Activated CD4-positive, alpha-beta memory T cell treated with anti-CD3 and anti-CD28 coated beads, Interleukin-2, amount 10 ng/mL, durations not matched to agents 7 days and 5 days (primary cell): ENCODE data around the gene LRRC3C. TPM values are rescaled to one million over a fixed set of nuclear protein-coding genes. Genes with fewer than 3 reads are reported as not detected.

Source experiments
- CTCF ChIA-PET: fragments of 350-600 bp; sonication (Branson Sonifier 250); formaldehyde crosslinking; loops from one replicate; lab custom pipeline; 2021; ENCODE audit warnings: antibody characterized with exemption, inconsistent platforms; lab: Charles Lee
- POLR2A ChIA-PET: fragments of 350-600 bp; sonication (Branson Sonifier 250); formaldehyde crosslinking; loops from one replicate; lab custom pipeline; 2021; ENCODE audit warnings: antibody characterized with exemption; lab: Charles Lee
- DNase-seq: peaks from one replicate; pipeline ENCODE4 v3.0.0-alpha.2; 2020
- H3K27ac Mint-ChIP-seq: one replicate; pipeline ENCODE4 v1.8.0; 2021; ENCODE audit warnings: mild to moderate bottlenecking, mixed read lengths
- H3K27me3 Mint-ChIP-seq: one replicate; pipeline ENCODE4 v1.8.0; 2021; ENCODE audit warnings: mixed read lengths
- H3K36me3 Mint-ChIP-seq: one replicate; pipeline ENCODE4 v1.8.0; 2021; ENCODE audit warnings: low read depth, mixed read lengths
- H3K4me1 Mint-ChIP-seq: one replicate; pipeline ENCODE4 v1.8.0; 2021; ENCODE audit warnings: mixed read lengths
- H3K4me3 Mint-ChIP-seq: one replicate; pipeline ENCODE4 v1.8.0; 2021; ENCODE audit warnings: mild to moderate bottlenecking, mixed read lengths
- H3K9me3 Mint-ChIP-seq: one replicate; pipeline ENCODE4 v1.8.0; 2021; ENCODE audit warnings: mixed read lengths
- total RNA-seq, 2 experiments: library from RNA; stranded (reverse); gene quantifications; one replicate each; pipeline ENCODE4 v1.2.3, GENCODE V29; 2021

Gene LRRC3C
- total RNA-seq, 2 experiments from 2014 or later = not detected

DNA sequence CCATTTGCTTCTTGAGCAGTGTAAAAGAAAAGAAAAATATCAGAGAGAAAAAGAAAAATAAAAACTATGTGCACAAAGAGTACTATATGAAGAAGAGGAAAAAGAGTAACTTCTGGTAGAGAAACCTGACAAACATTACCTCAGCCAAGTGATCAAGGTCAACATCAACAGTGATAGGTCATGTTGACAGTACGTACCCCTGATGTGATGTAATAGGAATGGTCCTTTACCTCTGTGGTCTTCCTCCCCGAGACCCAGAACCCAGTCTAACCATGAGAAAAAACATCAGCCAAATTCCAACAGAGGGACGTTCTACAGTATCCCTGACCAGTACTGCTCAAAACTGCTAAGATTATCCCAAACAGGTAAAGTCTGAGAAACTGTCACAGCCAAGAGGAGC, 13.5 kb upstream of the LRRC3C start:
- Mint-ChIP-seq H3K9me3 (no peaks in the 10 kb centered on the region), H3K4me3 (no peak overlapping the region), H3K36me3 (peaks cover 69% of the 10 kb centered on the region), H3K27ac (no peak overlapping the region), H3K4me1 (peaks cover 27% of the 10 kb centered on the region), H3K27me3 (no peaks in the 10 kb centered on the region)
- POLR2A ChIA-PET = no interaction called here
- CTCF ChIA-PET = no interaction called here
- DNase-seq = no peak

GRCh38 chr17:39915559-39915958, 12.0 kb upstream of the LRRC3C start:
- H3K27ac Mint-ChIP-seq = no peak overlapping the region
- H3K27me3 Mint-ChIP-seq = no peaks in the 10 kb centered on the region
- H3K9me3 Mint-ChIP-seq = no peaks in the 10 kb centered on the region
- DNase-seq = no peak
- H3K4me3 Mint-ChIP-seq = no peak overlapping the region
- CTCF ChIA-PET = interaction anchor here (1.0 kb wide), 1 partner anchor 42 kb away, joined by 3 read pairs; no protein-coding TSS in a partner anchor
- peaks cover 69% of the 10 kb centered on the region for H3K36me3 Mint-ChIP-seq
- H3K4me1 Mint-ChIP-seq = peaks cover 39% of the 10 kb centered on the region
- POLR2A ChIA-PET = interaction anchor here (0.5 to 1.6 kb wide), 3 partner anchors 11 to 135 kb away, joined by 3 to 9 read pairs (median 4); no protein-coding TSS in a partner anchor

GRCh38 chr17:39916918-39917317, 10.6 kb upstream of the LRRC3C start:
- no peak overlapping the region for H3K4me3 Mint-ChIP-seq
- peaks cover 53% of the 10 kb centered on the region for H3K4me1 Mint-ChIP-seq
- H3K27me3 Mint-ChIP-seq = no peaks in the 10 kb centered on the region
- peaks cover 75% of the 10 kb centered on the region for H3K36me3 Mint-ChIP-seq
- DNase-seq = no peak
- no peaks in the 10 kb centered on the region for H3K9me3 Mint-ChIP-seq
- CTCF ChIA-PET = no interaction called here
- no peak overlapping the region for H3K27ac Mint-ChIP-seq
- POLR2A ChIA-PET = interaction anchor here (1.6 kb wide), 1 partner anchor 12 kb away, joined by 3 read pairs; no protein-coding TSS in a partner anchor

GRCh38 chr17:39919087-39919683, 8.3 kb upstream of the LRRC3C start:
- H3K4me1 Mint-ChIP-seq = peaks cover 73% of the 10 kb centered on the region

GRCh38 chr17:39920218-39921210, 7.0 kb upstream of the LRRC3C start:
- peak overlapping the region; percentile 83 for H3K27ac Mint-ChIP-seq
- no peaks in the 10 kb centered on the region for H3K9me3 Mint-ChIP-seq
- H3K4me1 Mint-ChIP-seq = peaks cover 85% of the 10 kb centered on the region
- H3K27me3 Mint-ChIP-seq = no peaks in the 10 kb centered on the region
- no peak overlapping the region for H3K4me3 Mint-ChIP-seq
- H3K36me3 Mint-ChIP-seq = peaks cover 83% of the 10 kb centered on the region
- ChIA-PET POLR2A (interaction anchor here (0.7 to 0.8 kb wide), 2 partner anchors 9 to 23 kb away, joined by 3 read pairs; no protein-coding TSS in a partner anchor), CTCF (interaction anchor here (0.9 kb wide), 1 partner anchor 301 kb away, joined by 3 read pairs; no protein-coding TSS in a partner anchor)
- DNase-seq = peak; percentile 44

More at GRCh38 chr17:39919087-39919683, 8.3 kb upstream of the LRRC3C start:
- peak overlapping the region; percentile 47 for H3K27ac Mint-ChIP-seq
- no peak overlapping the region for H3K4me3 Mint-ChIP-seq
- ChIA-PET POLR2A (interaction anchor here (1.3 kb wide), 1 partner anchor 7 kb away, joined by 4 read pairs; no protein-coding TSS in a partner anchor), CTCF (interaction anchor here (0.9 to 1.0 kb wide), 2 partner anchors 39 to 300 kb away, joined by 3 read pairs; no protein-coding TSS in a partner anchor)
- peaks cover 79% of the 10 kb centered on the region for H3K36me3 Mint-ChIP-seq
- H3K9me3 Mint-ChIP-seq = no peaks in the 10 kb centered on the region
- DNase-seq = no peak
- no peaks in the 10 kb centered on the region for H3K27me3 Mint-ChIP-seq

DNA sequence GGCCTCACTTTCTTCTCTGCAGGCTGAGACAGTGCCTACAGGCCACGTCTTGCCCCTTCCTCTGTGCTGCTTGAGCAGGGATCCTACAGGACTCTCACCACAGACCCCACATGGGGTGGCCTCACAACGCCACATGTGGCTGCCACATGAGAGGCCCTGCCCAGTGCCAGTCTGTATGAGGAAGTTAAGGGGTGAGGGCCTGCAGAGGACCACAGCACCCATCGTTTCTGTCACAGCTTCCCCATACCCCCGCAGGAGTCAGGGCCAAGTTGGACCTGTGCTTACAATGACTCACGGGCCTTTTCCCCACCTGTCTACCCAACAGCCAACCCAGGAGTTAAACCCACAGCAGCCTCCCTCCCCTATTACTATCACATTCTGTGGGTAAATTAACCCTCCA, 6.2 kb upstream of the LRRC3C start:
- peak overlapping the region; percentile 83 for H3K27ac Mint-ChIP-seq
- peaks cover 79% of the 10 kb centered on the region for H3K36me3 Mint-ChIP-seq
- ChIA-PET POLR2A (interaction anchor here (0.6 to 2.2 kb wide), 4 partner anchors 24 to 517 kb away, joined by 3 to 10 read pairs (median 4); partner anchors contain the start of gene PSMD3), CTCF (interaction anchor here (0.7 kb wide), 1 partner anchor 62 kb away, joined by 3 read pairs; no protein-coding TSS in a partner anchor)
- peaks cover 91% of the 10 kb centered on the region for H3K4me1 Mint-ChIP-seq
- DNase-seq = peak; percentile 21
- no peaks in the 10 kb centered on the region for H3K9me3 Mint-ChIP-seq
- no peaks in the 10 kb centered on the region for H3K27me3 Mint-ChIP-seq
- no peak overlapping the region for H3K4me3 Mint-ChIP-seq

GRCh38 chr17:39922006-39922405, 5.5 kb upstream of the LRRC3C start:
- H3K4me1 Mint-ChIP-seq = peaks cover 90% of the 10 kb centered on the region
- POLR2A ChIA-PET = interaction anchor here (0.6 to 2.2 kb wide), 4 partner anchors 26 to 516 kb away, joined by 3 to 10 read pairs (median 4); partner anchors contain the start of gene PSMD3
- peaks cover 75% of the 10 kb centered on the region for H3K36me3 Mint-ChIP-seq
- no peaks in the 10 kb centered on the region for H3K9me3 Mint-ChIP-seq
- H3K27ac Mint-ChIP-seq = peak overlapping the region; percentile 83
- H3K4me3 Mint-ChIP-seq = peak overlapping the region; percentile 22
- no peak for DNase-seq
- no peaks in the 10 kb centered on the region for H3K27me3 Mint-ChIP-seq
- CTCF ChIA-PET = interaction anchor here (0.7 kb wide), 1 partner anchor 61 kb away, joined by 3 read pairs; no protein-coding TSS in a partner anchor

DNA sequence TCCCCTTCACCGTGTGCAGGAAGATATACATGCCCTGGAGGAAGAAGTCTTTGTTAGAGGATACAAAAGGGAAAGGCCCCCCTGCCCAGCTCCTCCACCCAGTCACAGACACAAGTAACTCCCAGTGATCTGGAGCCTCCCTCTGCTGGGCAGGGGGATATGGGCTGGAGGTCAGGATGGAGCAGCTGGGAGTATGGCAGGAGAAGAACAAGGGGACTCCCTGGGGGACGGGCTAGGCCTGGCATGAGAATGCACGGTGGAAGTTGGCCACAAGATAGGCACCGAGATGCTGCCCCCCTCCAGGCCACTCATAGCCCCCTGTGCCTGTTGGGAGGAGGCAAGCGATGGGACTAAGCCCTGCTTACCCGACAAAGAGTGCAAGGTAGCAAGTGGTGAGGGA, 4.3 kb upstream of the LRRC3C start:
- peaks cover 86% of the 10 kb centered on the region for H3K4me1 Mint-ChIP-seq
- CTCF ChIA-PET = interaction anchor here (0.9 kb wide), 1 partner anchor 251 kb away, joined by 5 read pairs; no protein-coding TSS in a partner anchor

GRCh38 chr17:39923836-39924690, 3.5 kb upstream of the LRRC3C start:
- DNase-seq = no peak
- Mint-ChIP-seq H3K27ac (peak overlapping the region; percentile 69), H3K36me3 (peaks cover 57% of the 10 kb centered on the region), H3K4me1 (peaks cover 85% of the 10 kb centered on the region), H3K9me3 (no peaks in the 10 kb centered on the region), H3K27me3 (no peaks in the 10 kb centered on the region), H3K4me3 (peak overlapping the region; percentile 83)
- CTCF ChIA-PET = no interaction called here
- POLR2A ChIA-PET = interaction anchor here (2.2 to 3.5 kb wide), 2 partner anchors 56 to 57 kb away, joined by 10 to 26 read pairs; partner anchors contain the start of gene PSMD3

More for the DNA sequence above, 4.3 kb upstream of the LRRC3C start:
- H3K36me3 Mint-ChIP-seq = peaks cover 63% of the 10 kb centered on the region
- peak overlapping the region; percentile 53 for H3K27ac Mint-ChIP-seq
- H3K27me3 Mint-ChIP-seq = no peaks in the 10 kb centered on the region
- POLR2A ChIA-PET = interaction anchor here (2.2 kb wide), 1 partner anchor 57 kb away, joined by 10 read pairs; the partner anchor contains the start of gene PSMD3
- no peak overlapping the region for H3K4me3 Mint-ChIP-seq
- no peaks in the 10 kb centered on the region for H3K9me3 Mint-ChIP-seq
- DNase-seq = no peak

GRCh38 chr17:39924691-39925055, 2.9 kb upstream of the LRRC3C start:
- Mint-ChIP-seq H3K27ac (peak overlapping the region; percentile 69), H3K9me3 (no peaks in the 10 kb centered on the region), H3K27me3 (no peaks in the 10 kb centered on the region), H3K4me1 (peaks cover 86% of the 10 kb centered on the region), H3K4me3 (peak overlapping the region; percentile 83), H3K36me3 (peaks cover 53% of the 10 kb centered on the region)
- no peak for DNase-seq
- ChIA-PET CTCF (no interaction called here), POLR2A (interaction anchor here (3.5 kb wide), 1 partner anchor 57 kb away, joined by 26 read pairs; the partner anchor contains the start of gene PSMD3)

DNA sequence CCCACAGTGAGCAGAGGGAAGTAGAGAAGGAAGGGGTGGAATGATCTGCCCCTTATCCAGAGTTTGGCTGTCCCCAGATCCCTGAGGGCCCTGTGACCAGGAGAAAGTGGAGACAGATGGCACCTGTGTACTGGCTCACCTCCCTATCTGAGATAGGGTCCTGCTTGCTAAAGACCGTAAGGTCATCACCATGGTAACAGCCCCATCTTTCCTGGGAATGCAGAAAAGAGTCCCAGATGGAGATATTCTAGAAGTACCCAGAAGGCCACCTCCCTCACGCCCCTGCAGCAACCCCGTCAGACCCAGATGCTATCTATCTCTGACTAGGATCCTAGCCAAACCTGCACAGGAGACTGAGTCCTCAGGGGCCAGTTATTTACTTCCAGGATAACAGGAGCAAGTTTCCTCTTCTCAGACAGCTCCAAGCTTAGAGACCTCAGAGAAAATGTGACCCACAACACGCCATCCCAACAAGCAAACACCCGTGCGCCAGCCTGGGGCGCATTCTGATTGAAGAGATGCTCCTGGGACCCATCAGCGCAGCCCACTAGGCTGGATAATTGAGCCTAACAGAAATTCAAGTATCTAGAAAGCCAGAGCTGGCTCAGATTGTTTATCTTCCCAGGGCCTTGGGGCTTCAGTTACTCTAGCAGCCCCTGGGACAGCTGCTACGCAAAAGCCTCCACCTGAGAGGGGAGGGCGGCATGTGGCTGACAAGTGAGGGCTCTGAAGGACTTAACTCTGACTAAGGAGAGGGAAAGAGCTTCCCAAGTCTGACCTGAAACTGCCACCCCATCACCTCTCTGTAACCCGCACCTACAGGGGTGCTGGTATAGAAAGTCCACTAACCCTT, 2.0 kb upstream of the LRRC3C start:
- Mint-ChIP-seq H3K4me1 (peaks cover 80% of the 10 kb centered on the region), H3K36me3 (peaks cover 47% of the 10 kb centered on the region), H3K4me3 (peak overlapping the region; percentile 83), H3K9me3 (no peaks in the 10 kb centered on the region), H3K27me3 (no peaks in the 10 kb centered on the region), H3K27ac (peak overlapping the region; percentile 95)
- no peak for DNase-seq
- ChIA-PET POLR2A (interaction anchor here (0.7 to 3.5 kb wide), 16 partner anchors 10 to 170 kb away, joined by 3 to 26 read pairs (median 6); partner anchors contain the start of genes MED24 and PSMD3), CTCF (interaction anchor here (1.1 to 2.3 kb wide), 4 partner anchors 14 to 302 kb away, joined by 3 to 12 read pairs (median 5); partner anchors contain the start of gene PSMD3)
